Peyer's patch (tissue), 4 donors: ENCODE data around the gene HMMR. TPM values are rescaled to one million over a fixed set of nuclear protein-coding genes. Genes with fewer than 3 reads are reported as not detected.
"Not testable (repeated sequence)": the region's sequence is repeated elsewhere in the genome, so short reads cannot be mapped to it uniquely, and the experiment has no call there.

Experiments used
- DNase-seq, 3 donors: peaks; one replicate each; pipeline ENCODE4 v3.0.0-alpha.2; 2017 to 2019
- H3K27ac ChIP-seq, 4 donors: fragments of 200-600 bp; sonication (generic); one replicate each; pipeline ENCODE4 v1.5.1; 2016 to 2019
- H3K27me3 ChIP-seq, 2 donors: fragments of 200-600 bp; sonication (generic); one replicate each; pipeline ENCODE4 v1.5.1; 2019
- H3K36me3 ChIP-seq, 3 donors: fragments of 200-600 bp; sonication (generic); one replicate each; pipeline ENCODE4 v1.5.1; 2016 to 2019
- H3K4me1 ChIP-seq, 4 donors: fragments of 200-600 bp; sonication (generic); one replicate each; pipeline ENCODE4 v1.5.1; 2016 to 2019
- H3K4me3 ChIP-seq, 4 donors: fragments of 200-600 bp; sonication (generic); 1 replicate in 3 of 4; 2 replicates in 1 of 4; pipeline ENCODE4 v1.5.1; 2016 to 2019; ENCODE audit warnings: mild to moderate bottlenecking in 1 of 4
- H3K9me3 ChIP-seq, 4 donors: fragments of 200-600 bp; sonication (generic); one replicate each; pipeline ENCODE4 v1.5.1; 2016 to 2019; ENCODE audit warnings: mild to moderate bottlenecking in 1 of 4
- CTCF ChIP-seq, 6 experiments: fragments of 450-650 bp in 4 of 6; fragments of 200-600 bp in 2 of 6; sonication (generic) in 1 of 6; IDR thresholded peaks; one replicate each; pipeline ENCODE4 v1.5.1; 2017 to 2019; ENCODE audit warnings: antibody characterized with exemption in 6 of 6, mild to moderate bottlenecking in 3 of 6, moderate library complexity in 1 of 6
- POLR2A ChIP-seq, 2 donors: fragments of 450-650 bp; IDR thresholded peaks; one replicate each; pipeline ENCODE4 v1.5.1; 2017; ENCODE audit warnings: antibody characterized with exemption in 2 of 2, mild to moderate bottlenecking in 2 of 2, moderate library complexity in 2 of 2
- total RNA-seq, 4 donors: library from RNA; depleted of rRNA; stranded (reverse); fragments of >200 nt; gene quantifications; one replicate each; pipeline ENCODE4 v1.1.0, GENCODE V29; 2016

HMMR gene
- total RNA-seq, 4 donors from 2014 or later, result 1.1 to 3.3 (median 1.9) TPM

- TF ChIP-seq POLR2A (IDR thresholded peaks at IDR 0.05) (no peak), CTCF (IDR thresholded peaks at IDR 0.05) (no peak)
- no peak for DNase-seq
Observed at GRCh38 chr5:163453705-163454104, 6.7 kb upstream of the HMMR start.

GRCh38 chr5:163455406-163455805 lies 5.0 kb upstream of the HMMR start:
- peaks cover 0 to 25% (median 0%) of the 10 kb centered on the region in 3 donors for H3K36me3 ChIP-seq
- H3K4me3 ChIP-seq, H3K4me1 ChIP-seq: not testable (repeated sequence)

More at GRCh38 chr5:163453705-163454104, 6.7 kb upstream of the HMMR start:
- Histone ChIP-seq H3K27me3 (no peaks in the 10 kb centered on the region), H3K9me3 (no peaks in the 10 kb centered on the region), H3K4me3 (no peak overlapping the region), H3K27ac (no peak overlapping the region), H3K4me1 (peaks cover 0 to 5% (median 2%) of the 10 kb centered on the region in 4 donors), H3K36me3 (peaks cover 0 to 35% (median 0%) of the 10 kb centered on the region in 3 donors)

GRCh38 chr5:163456029-163456589 lies 4.3 kb upstream of the HMMR start:
- Histone ChIP-seq H3K27me3 (no peaks in the 10 kb centered on the region), H3K4me3 (no peak overlapping the region), H3K4me1 (peaks cover 0 to 15% (median 6%) of the 10 kb centered on the region in 4 donors), H3K9me3 (no peaks in the 10 kb centered on the region), H3K27ac (no peak overlapping the region), H3K36me3 (peaks cover 0 to 24% (median 0%) of the 10 kb centered on the region in 3 donors)
- TF ChIP-seq POLR2A (IDR thresholded peaks at IDR 0.05) (no peak), CTCF (IDR thresholded peaks at IDR 0.05) (no peak)
- no peak for DNase-seq

More at GRCh38 chr5:163455406-163455805, 5.0 kb upstream of the HMMR start:
- H3K27me3 ChIP-seq, H3K27ac ChIP-seq, H3K9me3 ChIP-seq, DNase-seq: not testable (repeated sequence)

GRCh38 chr5:163456840-163457239 lies 3.6 kb upstream of the HMMR start:
- H3K4me1 ChIP-seq, result peaks cover 0 to 18% (median 6%) of the 10 kb centered on the region in 4 donors
- DNase-seq, result no peak
- no peak overlapping the region for H3K27ac ChIP-seq
- TF ChIP-seq CTCF (IDR thresholded peaks at IDR 0.05) (no peak), POLR2A (IDR thresholded peaks at IDR 0.05) (no peak)
- H3K36me3 ChIP-seq, result peaks cover 0 to 16% (median 0%) of the 10 kb centered on the region in 3 donors
- no peak overlapping the region for H3K4me3 ChIP-seq
- no peaks in the 10 kb centered on the region for H3K27me3 ChIP-seq
- no peaks in the 10 kb centered on the region for H3K9me3 ChIP-seq

GRCh38 chr5:163458778-163459385 lies 1.6 kb upstream of the HMMR start:
- DNase-seq, result no peak
- H3K9me3 ChIP-seq, result no peaks in the 10 kb centered on the region
- TF ChIP-seq CTCF (IDR thresholded peaks at IDR 0.05) (no peak), POLR2A (IDR thresholded peaks at IDR 0.05) (no peak)

GRCh38 chr5:163459462-163459818 lies 992 bp upstream of the HMMR start:
- no peaks in the 10 kb centered on the region for H3K36me3 ChIP-seq
- no peak for DNase-seq
- no peaks in the 10 kb centered on the region for H3K9me3 ChIP-seq
- H3K4me3 ChIP-seq, result peak overlapping the region; percentile 64 to 77 (median 74)
- H3K4me1 ChIP-seq, result peaks cover 0 to 18% (median 6%) of the 10 kb centered on the region in 4 donors
- H3K27me3 ChIP-seq, result no peaks in the 10 kb centered on the region
- H3K27ac ChIP-seq, result peak overlapping the region; percentile 93 to 97 (median 96)
- TF ChIP-seq CTCF (IDR thresholded peaks at IDR 0.05) (no peak), POLR2A (IDR thresholded peaks at IDR 0.05) (no peak)

More at GRCh38 chr5:163458778-163459385, 1.6 kb upstream of the HMMR start:
- peaks cover 0 to 18% (median 6%) of the 10 kb centered on the region in 4 donors for H3K4me1 ChIP-seq
- peaks cover 0 to 4% (median 0%) of the 10 kb centered on the region in 3 donors for H3K36me3 ChIP-seq
- H3K4me3 ChIP-seq, result peak overlapping the region; percentile 64 to 77 (median 74)
- H3K27me3 ChIP-seq, result no peaks in the 10 kb centered on the region
- peak overlapping the region; percentile 93 to 97 (median 96) for H3K27ac ChIP-seq
